Natural killer cell (primary cell): Measurements from ENCODE around the gene PUDP. TPM values are rescaled to one million over a fixed set of nuclear protein-coding genes. Genes with fewer than 3 reads are reported as not detected.

ENCODE experiments used
- ATAC-seq, 3 donors: fragments of 150-1000 bp in 2 of 3; fragments of 200-7000 bp in 1 of 3; cut with Tn5 transposase; 1 replicate in 1 of 3; 2 replicates in 2 of 3; pipeline ENCODE4 v1.10.0; 2021; ENCODE audit warnings: mild to moderate bottlenecking in 2 of 3, moderate library complexity in 2 of 3
- DNase-seq, 2 donors: peaks; one replicate each; pipeline versions ENCODE4 v3.0.0 to v3.0.0-alpha.2; 2013 to 2021; ENCODE audit warnings: mixed read lengths in 1 of 2
- H3K27ac ChIP-seq: one replicate; pipeline ENCODE4 v1.5.1; 2013; ENCODE audit warnings: mild to moderate bottlenecking, low read length
- H3K27me3 ChIP-seq: one replicate; pipeline ENCODE4 v1.6.1; 2013; ENCODE audit warnings: low read length; ENCODE audit not compliant: control insufficient read depth, insufficient read depth
- H3K36me3 ChIP-seq: one replicate; pipeline ENCODE4 v1.6.1; 2013; ENCODE audit warnings: low read length; ENCODE audit not compliant: control insufficient read depth, insufficient read depth
- H3K4me1 ChIP-seq: one replicate; pipeline ENCODE4 v1.6.1; 2013; ENCODE audit warnings: low read length; ENCODE audit not compliant: control insufficient read depth, insufficient read depth
- H3K4me3 ChIP-seq: one replicate; pipeline ENCODE4 v1.5.1; 2013; ENCODE audit warnings: low read length
- H3K9me3 ChIP-seq: one replicate; pipeline ENCODE4 v1.6.1; 2013; ENCODE audit warnings: low read length; ENCODE audit not compliant: control insufficient read depth, insufficient read depth
- H3K27ac Mint-ChIP-seq, 2 donors: one replicate each; pipeline ENCODE4 v1.8.0; 2022; ENCODE audit warnings: mild to moderate bottlenecking in 2 of 2, mixed read lengths in 2 of 2, moderate library complexity in 1 of 2
- H3K27me3 Mint-ChIP-seq, 2 donors: one replicate each; pipeline ENCODE4 v1.8.0; 2022; ENCODE audit warnings: low read depth in 2 of 2, mixed read lengths in 2 of 2
- H3K36me3 Mint-ChIP-seq: one replicate; pipeline ENCODE4 v1.8.0; 2022; ENCODE audit warnings: mixed read lengths
- H3K4me1 Mint-ChIP-seq, 2 donors: one replicate each; pipeline ENCODE4 v1.8.0; 2022; ENCODE audit warnings: mixed read lengths in 2 of 2
- H3K4me3 Mint-ChIP-seq: one replicate; pipeline ENCODE4 v1.8.0; 2022; ENCODE audit warnings: mild to moderate bottlenecking, moderate library complexity, mixed read lengths
- H3K9me3 Mint-ChIP-seq, 2 donors: one replicate each; pipeline ENCODE4 v1.8.0; 2022; ENCODE audit warnings: mixed read lengths in 2 of 2
- CTCF ChIP-seq: fragments of 200-600 bp; IDR thresholded peaks from one replicate; pipeline ENCODE4 v1.8.0; 2022; ENCODE audit warnings: antibody characterized with exemption
- WGBS: methylation state at CpG from one replicate; pipeline ENCODE4 v1.1.7; 2013; ENCODE audit warnings: missing lambda C conversion rate; ENCODE audit not compliant: insufficient coverage; 5-methylcytosine and 5-hydroxymethylcytosine counted together
- intact Hi-C: fragments of 100-400 bp; cut with micrococcal nuclease; formaldehyde crosslinking; loops from one replicate; pipeline ENCODE4 v1.14.2; 2022
- total RNA-seq, 4 donors: library from RNA; stranded (reverse); fragments of 120-200 nt in 1 of 4; gene quantifications; one replicate each; pipeline versions ENCODE4 v1.2.3 to v1.2.4, GENCODE V29; 2013 to 2022

PUDP gene
- total RNA-seq, 3 donors from 2014 or later (not counting 1 experiment from before 2014, with no cell fraction given), result 5.4 to 11.4 (median 5.6) TPM

DNA sequence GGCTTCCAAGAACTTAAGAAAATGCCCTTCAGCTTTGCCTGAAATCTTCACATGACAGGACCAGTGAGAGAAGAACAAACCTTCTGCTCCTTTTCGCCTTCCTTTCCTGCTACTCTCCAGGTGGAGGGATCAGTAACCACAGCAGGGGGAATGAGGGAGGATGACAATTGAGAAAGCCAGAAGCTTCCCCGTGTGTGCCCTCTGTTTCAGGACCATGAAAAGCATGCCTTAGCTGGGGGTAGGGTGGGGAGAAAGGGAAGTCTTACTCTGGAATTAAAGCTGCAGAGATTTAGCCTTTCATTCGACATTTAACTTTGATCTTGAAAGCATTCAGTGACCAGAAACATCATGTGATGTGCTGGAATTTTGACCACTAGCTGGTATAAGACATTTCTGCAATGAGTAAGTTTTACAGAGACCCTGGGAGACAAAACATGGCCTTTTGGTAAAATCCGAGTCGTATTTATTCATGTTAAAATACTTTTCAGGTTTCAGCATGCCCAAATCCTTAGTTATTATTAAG is 10.6 kb upstream of the PUDP start:
- no peak for TF ChIP-seq CTCF
- Histone ChIP-seq H3K36me3 (no peaks in the 10 kb centered on the region), H3K9me3 (no peaks in the 10 kb centered on the region), H3K4me1 (no peaks in the 10 kb centered on the region), H3K27ac (no peak overlapping the region), H3K4me3 (no peak overlapping the region), H3K27me3 (no peaks in the 10 kb centered on the region)
- Mint-ChIP-seq H3K36me3 (no peaks in the 10 kb centered on the region), H3K4me3 (no peak overlapping the region), H3K27ac (no peak overlapping the region), H3K27me3 (peaks cover 0 to 4% of the 10 kb centered on the region in 2 donors), H3K4me1 (no peaks in the 10 kb centered on the region), H3K9me3 (no peaks in the 10 kb centered on the region)
- intact Hi-C loops, result no loop called here
- ATAC-seq, result no peak
- no peak for DNase-seq
- WGBS, result 63% methylated on average over 2 of the region's 5 CpGs

DNA sequence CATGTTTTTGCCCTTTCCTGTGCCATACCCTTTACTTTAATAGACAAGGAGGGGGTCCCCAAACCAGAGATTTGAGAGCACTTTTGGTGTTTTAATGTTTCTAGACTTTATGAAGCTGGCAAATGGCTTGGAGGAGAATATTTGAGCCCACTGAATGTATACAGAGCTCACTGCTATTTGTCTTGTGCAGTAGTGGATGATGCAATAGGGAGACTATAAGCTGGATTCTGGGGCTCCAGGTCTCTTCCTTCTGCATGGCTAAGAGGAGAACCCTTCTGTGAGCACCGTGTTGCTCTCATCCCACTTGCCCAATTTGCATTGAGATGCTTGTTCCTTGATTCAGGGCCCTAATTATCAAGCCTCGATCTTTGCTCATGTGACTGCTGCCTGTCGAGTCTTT is 8.9 kb upstream of the PUDP start:
- TF ChIP-seq CTCF, result no peak
- ATAC-seq, result no peak
- Mint-ChIP-seq H3K9me3 (no peaks in the 10 kb centered on the region), H3K27ac (no peak overlapping the region), H3K36me3 (no peaks in the 10 kb centered on the region), H3K4me1 (no peaks in the 10 kb centered on the region), H3K4me3 (no peak overlapping the region), H3K27me3 (peaks cover 0 to 4% of the 10 kb centered on the region in 2 donors)
- intact Hi-C loops, result no loop called here
- 87% methylated on average over 3 of the region's 3 CpGs for WGBS
- DNase-seq, result no peak
- H3K9me3 ChIP-seq, result no peaks in the 10 kb centered on the region
- H3K27ac ChIP-seq, result no peak overlapping the region
- H3K4me1 ChIP-seq, result no peaks in the 10 kb centered on the region
- no peak overlapping the region for H3K4me3 ChIP-seq
- no peaks in the 10 kb centered on the region for H3K36me3 ChIP-seq
- no peaks in the 10 kb centered on the region for H3K27me3 ChIP-seq

GRCh38 chrX:7155163-7155562 is 7.2 kb upstream of the PUDP start:
- Mint-ChIP-seq H3K36me3 (no peaks in the 10 kb centered on the region), H3K27ac (no peak overlapping the region), H3K4me3 (no peak overlapping the region), H3K9me3 (no peaks in the 10 kb centered on the region), H3K27me3 (peaks cover 0 to 4% of the 10 kb centered on the region in 2 donors), H3K4me1 (no peaks in the 10 kb centered on the region)
- no peaks in the 10 kb centered on the region for H3K9me3 ChIP-seq
- no peaks in the 10 kb centered on the region for H3K4me1 ChIP-seq
- intact Hi-C loops, result no loop called here
- H3K4me3 ChIP-seq, result no peak overlapping the region
- no peaks in the 10 kb centered on the region for H3K36me3 ChIP-seq
- H3K27ac ChIP-seq, result no peak overlapping the region
- WGBS, result no CpG with 5 or more reads among the region's 1 CpG
- DNase-seq (no peak), ATAC-seq (no peak)
- no peak for TF ChIP-seq CTCF
- H3K27me3 ChIP-seq, result no peaks in the 10 kb centered on the region

DNA sequence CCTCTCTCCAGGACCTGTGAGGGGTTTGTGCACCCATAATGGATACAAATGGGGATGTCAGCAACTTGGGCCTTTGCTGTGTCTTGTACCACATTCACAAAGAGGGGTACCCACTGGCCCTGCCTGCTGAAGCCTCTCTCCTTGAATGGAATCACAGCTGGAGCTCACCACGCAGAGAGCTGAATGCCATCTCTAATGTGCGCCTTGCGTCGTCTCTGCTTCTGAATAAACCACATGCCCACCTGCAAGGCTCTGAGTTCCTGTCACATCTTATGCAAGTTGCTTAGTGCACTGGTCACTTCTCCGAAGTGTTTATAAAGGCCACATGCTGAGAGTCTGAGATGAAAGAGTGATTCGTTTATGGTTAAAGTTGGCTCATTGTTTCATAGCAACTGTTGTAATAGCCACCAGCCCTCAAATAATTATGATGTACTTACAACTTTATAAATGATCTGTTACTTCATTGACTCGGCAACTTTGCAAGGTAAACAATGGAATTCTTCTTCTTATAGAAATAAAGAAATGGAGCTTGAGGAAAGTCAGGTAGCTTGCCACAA is 6.2 kb upstream of the PUDP start:
- no peaks in the 10 kb centered on the region for H3K9me3 ChIP-seq
- intact Hi-C loops, result no loop called here
- no peak for TF ChIP-seq CTCF
- no peaks in the 10 kb centered on the region for H3K36me3 ChIP-seq
- Mint-ChIP-seq H3K9me3 (no peaks in the 10 kb centered on the region), H3K36me3 (no peaks in the 10 kb centered on the region), H3K4me3 (no peak overlapping the region), H3K4me1 (no peaks in the 10 kb centered on the region), H3K27me3 (peaks cover 0 to 4% of the 10 kb centered on the region in 2 donors), H3K27ac (no peak overlapping the region)
- no peaks in the 10 kb centered on the region for H3K27me3 ChIP-seq
- DNase-seq (no peak), ATAC-seq (no peak)
- 91% methylated on average over 4 of the region's 7 CpGs for WGBS
- no peak overlapping the region for H3K4me3 ChIP-seq
- H3K27ac ChIP-seq, result no peak overlapping the region
- no peaks in the 10 kb centered on the region for H3K4me1 ChIP-seq
